HCT116 (cell line): ENCODE data around the gene GNAT1. TPM values are rescaled to one million over a fixed set of nuclear protein-coding genes. Genes with fewer than 3 reads are reported as not detected.

Source experiments
- ATAC-seq: fragments of 200-7000 bp; cut with Tn5 transposase; 2 replicates; pipeline ENCODE4 v1.9.1; 2020; ENCODE audit warnings: mild to moderate bottlenecking, moderate library complexity
- BruUV-seq: library from RNA; stranded (reverse); fragments of 400-500 nt; replicated peaks from 2 replicates; lab custom pipeline; 2021; lab: Mats Ljungman, UMichigan
- CTCF ChIA-PET: fragments of 300-600 bp; sonication (Branson Sonifier 250); formaldehyde crosslinking; loops from one replicate; lab custom pipeline; 2021; ENCODE audit warnings: antibody characterized with exemption; lab: Charles Lee
- POLR2A ChIA-PET: fragments of 300-600, 350-600 bp; sonication (Branson Sonifier 250); formaldehyde crosslinking; loops from one replicate; lab custom pipeline; 2021; ENCODE audit warnings: antibody characterized with exemption; lab: Charles Lee
- RAD21 ChIA-PET, 2 experiments: fragments of 300-600 bp; sonication (Branson Sonifier 250); formaldehyde crosslinking; loops; one replicate each; lab custom pipeline; 2023; ENCODE audit warnings: low total read pairs in 2 of 2; ENCODE audit not compliant: uncharacterized antibody in 2 of 2, unreplicated experiment in 2 of 2, low non-redundant PET in 1 of 2; lab: Charles Lee
- DNase-seq: peaks from one replicate; pipeline ENCODE4 v3.0.0-alpha.2; 2010; ENCODE audit warnings: low read depth, low spot score
- H2AFZ ChIP-seq: fragments of 200-600 bp; shearing (Covaris generic), sonication (generic); 2 replicates; pipeline ENCODE4 v1.6.1; 2017; ENCODE audit warnings: low read depth, mixed run types, mixed read lengths, antibody characterized with exemption, low read length; ENCODE audit not compliant: poor library complexity, severe bottlenecking
- H3K27ac ChIP-seq: 2 replicates; pipeline ENCODE4 v1.5.1; 2012; ENCODE audit warnings: low read depth, low read length
- H3K27me3 ChIP-seq: fragments of 200-600 bp; sonication (generic); 2 replicates; pipeline ENCODE4 v1.6.1; 2016; ENCODE audit warnings: mixed run types, low read length, mixed read lengths; ENCODE audit not compliant: insufficient read depth
- H3K36me3 ChIP-seq, 2 experiments: fragments of 200-500 bp in 1 of 2; fragments of 200-600 bp in 1 of 2; sonication (Bioruptor generic) in 1 of 2; sonication (generic) in 1 of 2; 2 replicates each; pipeline versions ENCODE4 v1.5.1 to v1.6.1; 2014 to 2016; ENCODE audit warnings: low read length in 2 of 2, inconsistent platforms in 1 of 2, mixed read lengths in 1 of 2, mixed run types in 1 of 2; ENCODE audit not compliant: insufficient read depth in 2 of 2, control insufficient read depth in 1 of 2
- H3K4me1 ChIP-seq, 2 experiments: fragments of 200-600 bp in 1 of 2; sonication (generic) in 1 of 2; 2 replicates each; pipeline versions ENCODE4 v1.5.1 to v1.6.1; 2012 to 2017; ENCODE audit warnings: low read length in 2 of 2, inconsistent platforms in 1 of 2, mild to moderate bottlenecking in 1 of 2, mixed read lengths in 1 of 2, mixed run types in 1 of 2, moderate library complexity in 1 of 2; ENCODE audit not compliant: insufficient read depth in 2 of 2, control insufficient read depth in 1 of 2
- H3K4me2 ChIP-seq: fragments of 200-600 bp; sonication (generic); 2 replicates; pipeline ENCODE4 v1.6.1; 2017; ENCODE audit warnings: mixed run types, low read length, mixed read lengths
- H3K4me3 ChIP-seq, 2 experiments: fragments of 200-600 bp in 1 of 2; sonication (generic) in 1 of 2; replicated peaks in 1 of 2; 2 replicates each; pipeline ENCODE4 v1.5.1; 2011 to 2016; ENCODE audit warnings: low read length in 2 of 2, control low read depth in 1 of 2, low read depth in 1 of 2, mild to moderate bottlenecking in 1 of 2, mixed read lengths in 1 of 2, mixed run types in 1 of 2
- H3K79me2 ChIP-seq: fragments of 200-600 bp; sonication (generic); 2 replicates; pipeline ENCODE4 v1.6.1; 2017; ENCODE audit warnings: mild to moderate bottlenecking, mixed run types, low read length, moderate library complexity, mixed read lengths; ENCODE audit not compliant: insufficient read depth
- H3K9ac ChIP-seq: fragments of 200-600 bp; sonication (generic); 2 replicates; pipeline ENCODE4 v1.6.1; 2016; ENCODE audit warnings: low read length, mixed read lengths
- H3K9me2 ChIP-seq: fragments of 200-600 bp; sonication (generic), shearing (Covaris generic); 2 replicates; pipeline ENCODE4 v1.6.1; 2017; ENCODE audit warnings: mixed run types, mild to moderate bottlenecking, moderate library complexity; ENCODE audit not compliant: insufficient read depth
- H3K9me3 ChIP-seq, 2 experiments: fragments of 200-500 bp in 1 of 2; fragments of 200-600 bp in 1 of 2; sonication (Bioruptor generic) in 1 of 2; sonication (generic) in 1 of 2; 2 replicates each; pipeline ENCODE4 v1.6.1; 2014 to 2017; ENCODE audit warnings: low read length in 2 of 2, mixed read lengths in 2 of 2, inconsistent platforms in 1 of 2, low read depth in 1 of 2, mild to moderate bottlenecking in 1 of 2, mixed run types in 1 of 2, moderate library complexity in 1 of 2; ENCODE audit not compliant: control insufficient read depth in 1 of 2, insufficient read depth in 1 of 2
- H4K20me1 ChIP-seq: fragments of 200-600 bp; sonication (generic), shearing (Covaris generic); 2 replicates; pipeline ENCODE4 v1.6.1; 2017; ENCODE audit warnings: mixed run types, mild to moderate bottlenecking, moderate library complexity; ENCODE audit not compliant: insufficient read depth
- ATF3 ChIP-seq: IDR thresholded peaks from 2 replicates; pipeline ENCODE4 v1.6.1; 2012
- CEBPB ChIP-seq: IDR thresholded peaks from 2 replicates; pipeline ENCODE4 v1.6.1; 2012; ENCODE audit warnings: low read depth
- ELF1 ChIP-seq: IDR thresholded peaks from 2 replicates; pipeline ENCODE4 v1.6.1; 2012; ENCODE audit warnings: low read depth, borderline replicate concordance
- EZH2phosphoT487 ChIP-seq: fragments of 200-600 bp; IDR thresholded peaks from 2 replicates; pipeline ENCODE4 v1.6.1; 2018; ENCODE audit warnings: antibody characterized with exemption, borderline replicate concordance
- FOSL1 ChIP-seq: IDR thresholded peaks from 2 replicates; pipeline ENCODE4 v1.6.1; 2012; ENCODE audit warnings: low read depth
- JUND ChIP-seq: IDR thresholded peaks from 2 replicates; pipeline ENCODE4 v1.6.1; 2012
- POLR2A ChIP-seq: IDR thresholded peaks from 2 replicates; pipeline ENCODE4 v1.7.0; 2011; ENCODE audit warnings: borderline replicate concordance; ENCODE audit not compliant: insufficient read depth, insufficient read length; ENCODE audit errors: extremely low read depth
- POLR2AphosphoS5 ChIP-seq: IDR thresholded peaks from 2 replicates; pipeline ENCODE4 v1.6.1; 2011; ENCODE audit warnings: mild to moderate bottlenecking, low read depth, low read length, moderate library complexity
- RAD21 ChIP-seq: IDR thresholded peaks from 2 replicates; pipeline ENCODE4 v1.6.1; 2012; ENCODE audit warnings: low read depth, mild to moderate bottlenecking
- SIN3A ChIP-seq: IDR thresholded peaks from 2 replicates; pipeline ENCODE4 v1.6.1; 2012; ENCODE audit warnings: low read depth
- SRF ChIP-seq: IDR thresholded peaks from 2 replicates; pipeline ENCODE4 v1.6.1; 2012; ENCODE audit warnings: low read depth
- TCF7L2 ChIP-seq: IDR thresholded peaks from 2 replicates; pipeline ENCODE4 v1.7.0; 2011; ENCODE audit warnings: borderline replicate concordance, inconsistent platforms; ENCODE audit not compliant: insufficient read depth, insufficient read length; ENCODE audit errors: extremely low read depth
- YY1 ChIP-seq: IDR thresholded peaks from 2 replicates; pipeline ENCODE4 v1.6.1; 2011; ENCODE audit warnings: low read length, low read depth, moderate library complexity, mild to moderate bottlenecking; ENCODE audit not compliant: insufficient replicate concordance; ENCODE audit errors: extremely low read depth
- ZBTB33 ChIP-seq: IDR thresholded peaks from 2 replicates; pipeline ENCODE4 v1.6.1; 2011; ENCODE audit warnings: mild to moderate bottlenecking, low read length, moderate library complexity; ENCODE audit not compliant: insufficient replicate concordance; ENCODE audit errors: extremely low read depth
- intact Hi-C: fragments of 100-400 bp; cut with micrococcal nuclease; formaldehyde crosslinking; loops from 2 replicates; pipeline ENCODE4 v1.10.0; 2022
- total RNA-seq: library from RNA; stranded (reverse); gene quantifications from one replicate; pipeline ENCODE4 v1.2.1, GENCODE V29; 2021; ENCODE audit not compliant: unreplicated experiment

The GNAT1 gene
- total RNA-seq, 1 experiment from 2014 or later = not detected

GRCh38 chr3:50174517-50174895, 16.9 kb upstream of the GNAT1 start:
- H2AFZ ChIP-seq = no peak overlapping the region
- no peaks in the 10 kb centered on the region for H3K79me2 ChIP-seq
- no peaks in the 10 kb centered on the region for H3K36me3 ChIP-seq
- CTCF ChIA-PET = no interaction called here
- H3K9me2 ChIP-seq = no peaks in the 10 kb centered on the region
- DNase-seq = no peak
- H3K9me3 ChIP-seq = no peaks in the 10 kb centered on the region
- BruUV-seq = no TSS peak
- H3K4me2 ChIP-seq = no peak overlapping the region
- no peak for TF ChIP-seq FOSL1
- no peaks in the 10 kb centered on the region for H3K27me3 ChIP-seq
- RAD21 ChIA-PET = no interaction called here
- POLR2A ChIA-PET = no interaction called here
- intact Hi-C loops = no loop called here
- H3K4me1 ChIP-seq = peaks cover 7 to 33% of the 10 kb centered on the region in 2 experiments; a peak in 3 of 4 replicates
- H3K9ac ChIP-seq = no peak overlapping the region
- ATAC-seq = no peak
- H4K20me1 ChIP-seq = no peaks in the 10 kb centered on the region
- H3K4me3 ChIP-seq = no peak overlapping the region
- H3K27ac ChIP-seq = no peak overlapping the region

- Histone ChIP-seq H4K20me1 (no peaks in the 10 kb centered on the region), H3K79me2 (no peaks in the 10 kb centered on the region), H3K9me3 (no peaks in the 10 kb centered on the region), H3K9me2 (no peaks in the 10 kb centered on the region), H3K27me3 (no peaks in the 10 kb centered on the region), H3K9ac (no peak overlapping the region), H3K27ac (no peak overlapping the region), H2AFZ (no peak overlapping the region), H3K4me1 (peaks cover 8 to 33% of the 10 kb centered on the region in 2 experiments; a peak in 3 of 4 replicates), H3K36me3 (no peaks in the 10 kb centered on the region), H3K4me2 (no peak overlapping the region), H3K4me3 (no peak overlapping the region)
- BruUV-seq = no TSS peak
- ChIA-PET RAD21 (no interaction called here), POLR2A (no interaction called here), CTCF (no interaction called here)
- no peak; the same call in 1 of the 2 replicates for ATAC-seq
- TF ChIP-seq ZBTB33 = no peak
- no peak for TF ChIP-seq ELF1
- no peak for TF ChIP-seq POLR2AphosphoS5
- TF ChIP-seq RAD21 = no peak
- no peak for TF ChIP-seq SRF
- no peak for TF ChIP-seq POLR2A
- no peak for TF ChIP-seq ATF3
- TF ChIP-seq EZH2phosphoT487 = no peak
- TF ChIP-seq TCF7L2 = no peak
- no peak for TF ChIP-seq SIN3A
- no peak for TF ChIP-seq YY1
- TF ChIP-seq CEBPB = no peak
- no peak for TF ChIP-seq JUND
- DNase-seq = no peak
- intact Hi-C loops = no loop called here
Measured at GRCh38 chr3:50174947-50175524, 16.4 kb upstream of the GNAT1 start.
